Lower leg skin (tissue), 4 donors: ENCODE measurements around the gene DCHS1. TPM values are rescaled to one million over a fixed set of nuclear protein-coding genes. Genes with fewer than 3 reads are reported as not detected.

ENCODE experiments used
- DNase-seq, 2 donors: peaks; one replicate each; pipeline ENCODE4 v3.0.0-alpha.2; 2019; ENCODE audit warnings: low spot score in 2 of 2
- H3K4me3 ChIP-seq: fragments of 200-600 bp; sonication (generic); 2 replicates; pipeline ENCODE4 v1.5.1; 2017; ENCODE audit warnings: mild to moderate bottlenecking, low read depth; ENCODE audit not compliant: poor library complexity, severe bottlenecking
- POLR2A ChIP-seq, 2 donors: fragments of 450-650 bp; IDR thresholded peaks; one replicate each; pipeline ENCODE4 v1.6.1; 2016 to 2017; ENCODE audit warnings: antibody characterized with exemption in 2 of 2, mild to moderate bottlenecking in 1 of 2, moderate library complexity in 1 of 2
- WGBS, 2 donors: methylation state at CpG; one replicate each; pipeline ENCODE4 v1.1.5; 2018; 5-methylcytosine and 5-hydroxymethylcytosine counted together
- intact Hi-C: fragments of 100-400 bp; cut with DNase I; formaldehyde crosslinking; loops from one replicate; pipeline ENCODE4 v1.15.0; 2023; ENCODE audit warnings: low total_unique reads
- total RNA-seq, 4 donors: library from RNA; depleted of rRNA; stranded (reverse); fragments of >200 nt; gene quantifications; one replicate each; pipeline ENCODE4 v1.1.0, GENCODE V29; 2016
- TF ChIP-seq, protein P1 (sequence below), 3 donors: fragments of 450-650 bp; IDR thresholded peaks; one replicate each; pipeline ENCODE4 v1.5.1; 2016; ENCODE audit warnings: antibody characterized with exemption in 3 of 3, mild to moderate bottlenecking in 3 of 3, moderate library complexity in 2 of 3

The DCHS1 gene
- total RNA-seq, 4 donors from 2014 or later: 4.0 to 9.0 (median 5.4) TPM

DNA sequence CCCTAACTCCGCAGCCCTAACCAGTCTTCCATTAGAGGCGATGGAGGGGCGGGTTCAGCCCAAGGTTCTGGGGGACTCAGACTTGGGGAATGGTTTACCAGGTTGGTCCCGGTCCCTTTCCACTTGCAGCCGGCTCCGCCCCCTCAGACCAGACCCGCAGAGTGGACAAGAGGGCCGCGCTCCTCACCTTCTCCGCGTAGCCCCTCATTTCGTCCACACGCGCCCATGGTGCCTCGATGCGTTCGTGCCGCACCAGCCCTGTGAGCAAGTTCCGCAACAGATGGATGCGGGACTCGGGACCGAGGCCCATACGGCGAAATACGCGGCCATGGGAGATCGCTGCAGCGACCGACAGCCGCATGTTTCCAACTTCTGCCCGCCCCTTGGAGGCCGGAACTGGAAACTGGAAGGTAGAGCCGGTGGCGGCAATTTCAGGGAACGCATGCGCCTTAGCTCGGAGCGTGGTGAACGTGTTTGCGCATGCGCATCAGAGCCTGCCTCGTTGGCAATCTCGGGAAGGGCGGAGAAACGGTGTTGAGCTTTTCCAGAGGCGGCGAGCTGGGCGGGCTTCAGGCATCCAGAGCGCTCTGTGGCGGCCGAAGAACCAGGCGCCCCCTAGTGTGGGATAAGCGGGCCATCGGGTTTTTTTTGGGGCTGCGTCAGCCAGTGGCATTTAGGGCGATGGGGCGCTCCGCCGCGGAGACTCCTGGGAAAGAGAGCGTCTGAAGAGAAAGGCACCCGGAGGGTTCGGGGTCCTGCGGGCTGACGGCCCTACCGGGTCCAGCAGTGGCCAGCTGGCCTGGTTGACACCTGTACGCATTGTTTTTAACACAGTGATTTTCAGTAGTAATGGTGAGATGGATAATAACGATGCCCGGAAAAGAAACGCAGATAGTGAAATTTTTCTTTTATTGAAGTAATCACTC is 27.6 kb upstream of the DCHS1 start, which contains the start of gene MRPL17:
TSS of gene MRPL17 (minus strand) at position 405 of the 926 bp plus-strand sequence. CDS start at position 361, 44 bp downstream.
- DNase-seq: peak; percentile 99 to 100
- intact Hi-C loops: no loop called here

DNA sequence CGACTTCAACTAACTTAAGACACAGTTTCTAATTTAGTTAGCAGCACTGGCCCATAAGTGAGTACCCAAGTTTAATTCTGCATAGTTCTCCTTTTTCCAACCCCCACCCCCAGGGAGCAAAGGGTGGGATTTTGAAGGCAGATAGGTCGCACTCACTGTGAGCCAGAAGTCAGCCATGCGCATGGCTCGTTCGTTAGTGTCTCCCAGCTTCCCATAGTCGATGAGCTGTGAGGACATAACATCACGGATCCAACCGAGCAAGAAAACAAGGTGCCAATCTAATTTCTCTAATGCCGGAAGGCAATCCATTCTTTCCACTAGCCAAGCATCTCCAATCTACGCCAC is 27.0 kb upstream of the DCHS1 start:
- intact Hi-C loops: no loop called here
- 0 to 1% methylated on average over 10 of the region's 10 CpGs for WGBS, 2 donors

More for the DNA sequence above, 27.6 kb upstream of the DCHS1 start, which contains the start of gene MRPL17:
- WGBS, 2 donors: 0% methylated on average over 52 to 68 of the region's 70 CpGs
- no peak for TF ChIP-seq POLR2A (IDR thresholded peaks at IDR 0.05)
- TF ChIP-seq, protein P1, sequence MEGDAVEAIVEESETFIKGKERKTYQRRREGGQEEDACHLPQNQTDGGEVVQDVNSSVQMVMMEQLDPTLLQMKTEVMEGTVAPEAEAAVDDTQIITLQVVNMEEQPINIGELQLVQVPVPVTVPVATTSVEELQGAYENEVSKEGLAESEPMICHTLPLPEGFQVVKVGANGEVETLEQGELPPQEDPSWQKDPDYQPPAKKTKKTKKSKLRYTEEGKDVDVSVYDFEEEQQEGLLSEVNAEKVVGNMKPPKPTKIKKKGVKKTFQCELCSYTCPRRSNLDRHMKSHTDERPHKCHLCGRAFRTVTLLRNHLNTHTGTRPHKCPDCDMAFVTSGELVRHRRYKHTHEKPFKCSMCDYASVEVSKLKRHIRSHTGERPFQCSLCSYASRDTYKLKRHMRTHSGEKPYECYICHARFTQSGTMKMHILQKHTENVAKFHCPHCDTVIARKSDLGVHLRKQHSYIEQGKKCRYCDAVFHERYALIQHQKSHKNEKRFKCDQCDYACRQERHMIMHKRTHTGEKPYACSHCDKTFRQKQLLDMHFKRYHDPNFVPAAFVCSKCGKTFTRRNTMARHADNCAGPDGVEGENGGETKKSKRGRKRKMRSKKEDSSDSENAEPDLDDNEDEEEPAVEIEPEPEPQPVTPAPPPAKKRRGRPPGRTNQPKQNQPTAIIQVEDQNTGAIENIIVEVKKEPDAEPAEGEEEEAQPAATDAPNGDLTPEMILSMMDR (IDR thresholded peaks at IDR 0.05): peak in 1 of 3 donors; percentile 77
- H3K4me3 ChIP-seq: peak within 1 kb of the TSS; percentile 93

DNA sequence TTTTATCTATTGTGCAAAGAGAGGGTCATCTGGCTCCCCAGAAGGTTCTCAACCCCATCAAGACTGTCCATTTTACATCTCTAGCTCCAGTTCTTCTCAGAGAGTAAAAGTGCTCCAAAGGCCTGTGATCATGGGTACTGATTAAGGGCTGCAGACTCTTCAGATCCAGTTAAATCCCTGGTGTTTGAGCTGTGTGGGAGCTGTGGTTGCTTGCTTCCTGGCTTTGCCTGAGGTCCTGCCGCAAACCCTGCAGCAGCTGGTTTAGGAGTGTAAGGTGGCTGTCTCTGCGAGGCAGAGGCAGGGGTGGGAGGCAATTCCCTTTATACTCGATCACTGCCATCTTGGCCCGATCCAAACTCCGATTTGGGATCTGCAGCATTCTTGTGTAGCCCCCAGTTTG is 26.3 kb upstream of the DCHS1 start:
- intact Hi-C loops: no loop called here
- DNase-seq: no peak
- 15 to 24% methylated on average over 4 to 5 of the region's 5 CpGs for WGBS, 2 donors
- TF ChIP-seq, protein P1 (IDR thresholded peaks at IDR 0.05): no peak
- TF ChIP-seq POLR2A (IDR thresholded peaks at IDR 0.05): no peak
- H3K4me3 ChIP-seq: no peak overlapping the region

More for the DNA sequence above, 27.0 kb upstream of the DCHS1 start:
- H3K4me3 ChIP-seq: peak overlapping the region; percentile 93
- no peak for TF ChIP-seq POLR2A (IDR thresholded peaks at IDR 0.05)
- TF ChIP-seq, protein P1 (IDR thresholded peaks at IDR 0.05): no peak
- DNase-seq: no peak

- intact Hi-C loops: no loop called here
- WGBS, 2 donors: 53 to 68% methylated on average over 1 of the region's 1 CpG
- TF ChIP-seq POLR2A (IDR thresholded peaks at IDR 0.05): no peak
- TF ChIP-seq, protein P1 (IDR thresholded peaks at IDR 0.05): no peak
- no peak for DNase-seq
- no peak overlapping the region for H3K4me3 ChIP-seq
These were observed 25.9 kb upstream of the DCHS1 start for GRCh38 chr11:6681505-6681904.

DNA sequence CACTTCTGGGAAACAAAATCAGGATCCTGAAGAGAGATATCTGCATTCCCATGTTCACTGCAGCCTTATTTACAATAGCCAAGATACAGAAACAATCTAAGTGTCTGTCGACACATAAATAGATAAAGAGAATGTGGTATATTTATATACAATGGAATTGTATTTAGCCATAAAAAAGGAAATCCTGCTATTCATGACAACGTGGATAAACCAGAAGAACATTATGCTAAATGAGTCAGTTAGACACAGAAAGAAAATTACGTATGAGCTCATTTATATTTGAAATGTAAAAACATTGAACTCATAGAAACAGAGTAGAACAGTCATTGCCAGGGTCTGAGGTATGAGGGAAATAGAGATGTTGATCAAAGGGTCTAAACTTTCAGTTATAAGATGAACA is 21.4 kb upstream of the DCHS1 start:
- intact Hi-C loops: no loop called here
- TF ChIP-seq, protein P1 (IDR thresholded peaks at IDR 0.05): no peak
- no peak for TF ChIP-seq POLR2A (IDR thresholded peaks at IDR 0.05)
- no peak overlapping the region for H3K4me3 ChIP-seq
- no peak for DNase-seq
- WGBS, 2 donors: 76 to 79% methylated on average over 3 of the region's 3 CpGs
